ENCODE data around the gene RPL18. TPM values are rescaled to one million over a fixed set of nuclear protein-coding genes. Genes with fewer than 3 reads are reported as not detected.

RPL18 gene
- total RNA-seq, 1 experiment from 2014 or later: 1,812 TPM

GRCh38 chr19:48616041-48616436 lies 2.9 kb downstream of the RPL18 start:
- no peak for TF ChIP-seq CTCF (IDR thresholded peaks at IDR 0.05; ENCODE audit: insufficient read depth in 1 of 2, low read depth in 1 of 2, low read length in 1 of 2, severe bottlenecking in 1 of 2, unreplicated experiment in 1 of 2)
- H3K4me1 ChIP-seq: peaks cover 33% of the 10 kb centered on the region
- ChIA-PET CTCF (no interaction called here), POLR2A (interaction anchor here (3.6 kb wide), 1 partner anchor 18 kb away, joined by 37 read pairs; no protein-coding TSS in a partner anchor)
- intact Hi-C loops (cut with micrococcal nuclease; ENCODE audit: unreplicated experiment): no loop called here
- H3K9me3 ChIP-seq: no peaks in the 10 kb centered on the region
- Mint-ChIP-seq H3K9me3 (ENCODE audit: unreplicated experiment) (no peaks in the 10 kb centered on the region), H3K4me1 (ENCODE audit: low read depth, unreplicated experiment) (peaks cover 31% of the 10 kb centered on the region), H3K27ac (ENCODE audit: unreplicated experiment) (peak overlapping the region; percentile 98), H3K27me3 (ENCODE audit: insufficient read depth, unreplicated experiment) (no peaks in the 10 kb centered on the region), H3K4me3 (ENCODE audit: unreplicated experiment) (peak overlapping the region; percentile 96), H3K36me3 (ENCODE audit: insufficient read depth, unreplicated experiment) (peaks cover 89% of the 10 kb centered on the region)
- H3K27me3 ChIP-seq (replicated peaks; ENCODE audit: control insufficient read depth, insufficient read depth, low read length): no peaks in the 10 kb centered on the region
- BruUV-seq (replicated peaks): no TSS peak
- H3K36me3 ChIP-seq (ENCODE audit: control insufficient read depth, insufficient read depth, low read length): peaks cover 13% of the 10 kb centered on the region
- DNase-seq: peak in 1 of 2 experiments; percentile 40
- H3K4me3 ChIP-seq (ENCODE audit: low read depth, low read length): no peak overlapping the region

GRCh38 chr19:48615231-48616040 lies 3.5 kb downstream of the RPL18 start:
- intact Hi-C loops (cut with micrococcal nuclease; ENCODE audit: unreplicated experiment): no loop called here
- Histone ChIP-seq H3K27me3 (replicated peaks; ENCODE audit: control insufficient read depth, insufficient read depth, low read length) (no peaks in the 10 kb centered on the region), H3K4me3 (ENCODE audit: low read depth, low read length) (no peak overlapping the region), H3K4me1 (peaks cover 33% of the 10 kb centered on the region), H3K36me3 (ENCODE audit: control insufficient read depth, insufficient read depth, low read length) (peaks cover 13% of the 10 kb centered on the region), H3K9me3 (no peaks in the 10 kb centered on the region)
- TF ChIP-seq CTCF (IDR thresholded peaks at IDR 0.05; ENCODE audit: insufficient read depth in 1 of 2, low read depth in 1 of 2, low read length in 1 of 2, severe bottlenecking in 1 of 2, unreplicated experiment in 1 of 2): no peak
- H3K36me3 Mint-ChIP-seq (ENCODE audit: insufficient read depth, unreplicated experiment): peaks cover 94% of the 10 kb centered on the region
- no peak for DNase-seq
- H3K27ac Mint-ChIP-seq (ENCODE audit: unreplicated experiment): peak overlapping the region; percentile 98
- peak overlapping the region; percentile 96 for H3K4me3 Mint-ChIP-seq (ENCODE audit: unreplicated experiment)
- CTCF ChIA-PET: no interaction called here
- no TSS peak for BruUV-seq (replicated peaks)
- no peaks in the 10 kb centered on the region for H3K27me3 Mint-ChIP-seq (ENCODE audit: insufficient read depth, unreplicated experiment)
- peaks cover 31% of the 10 kb centered on the region for H3K4me1 Mint-ChIP-seq (ENCODE audit: low read depth, unreplicated experiment)
- POLR2A ChIA-PET: no interaction called here
- no peaks in the 10 kb centered on the region for H3K9me3 Mint-ChIP-seq (ENCODE audit: unreplicated experiment)

- Histone ChIP-seq H3K27me3 (replicated peaks; ENCODE audit: control insufficient read depth, insufficient read depth, low read length) (no peaks in the 10 kb centered on the region), H3K4me3 (ENCODE audit: low read depth, low read length) (no peak within 1 kb of the TSS), H3K36me3 (ENCODE audit: control insufficient read depth, insufficient read depth, low read length) (peaks cover 13% of the 10 kb centered on the region), H3K4me1 (peaks cover 26% of the 10 kb centered on the region), H3K9me3 (no peaks in the 10 kb centered on the region)
- TF ChIP-seq CTCF (IDR thresholded peaks at IDR 0.05; ENCODE audit: insufficient read depth in 1 of 2, low read depth in 1 of 2, low read length in 1 of 2, severe bottlenecking in 1 of 2, unreplicated experiment in 1 of 2): no peak
- H3K4me3 Mint-ChIP-seq (ENCODE audit: unreplicated experiment): peak within 1 kb of the TSS; percentile 96
- ChIA-PET POLR2A (no interaction called here), CTCF (interaction anchor here (0.6 to 0.9 kb wide), 2 partner anchors 12 to 30 kb away, joined by 3 read pairs; no protein-coding TSS in a partner anchor)
- H3K27ac Mint-ChIP-seq (ENCODE audit: unreplicated experiment): peak within 1 kb of the TSS; percentile 98
- H3K36me3 Mint-ChIP-seq (ENCODE audit: insufficient read depth, unreplicated experiment): peaks cover 92% of the 10 kb centered on the region
- intact Hi-C loops (cut with micrococcal nuclease; ENCODE audit: unreplicated experiment): no loop called here
- H3K4me1 Mint-ChIP-seq (ENCODE audit: low read depth, unreplicated experiment): peaks cover 23% of the 10 kb centered on the region
- no peaks in the 10 kb centered on the region for H3K27me3 Mint-ChIP-seq (ENCODE audit: insufficient read depth, unreplicated experiment)
- no peaks in the 10 kb centered on the region for H3K9me3 Mint-ChIP-seq (ENCODE audit: unreplicated experiment)
- BruUV-seq (replicated peaks): no TSS peak
- peak; percentile 50 to 76 for DNase-seq
Observed at GRCh38 chr19:48614436-48615230, 4.3 kb downstream of the RPL18 start, which contains the start of gene FAM83E. Gene FAM83E, minus strand, starts transcription at chr19:48615076. Its CDS starts 1,704 bp downstream, at chr19:48613372.

All from Caco-2 (cell line).